Measurements from ENCODE around the gene BMP8A.

DNA sequence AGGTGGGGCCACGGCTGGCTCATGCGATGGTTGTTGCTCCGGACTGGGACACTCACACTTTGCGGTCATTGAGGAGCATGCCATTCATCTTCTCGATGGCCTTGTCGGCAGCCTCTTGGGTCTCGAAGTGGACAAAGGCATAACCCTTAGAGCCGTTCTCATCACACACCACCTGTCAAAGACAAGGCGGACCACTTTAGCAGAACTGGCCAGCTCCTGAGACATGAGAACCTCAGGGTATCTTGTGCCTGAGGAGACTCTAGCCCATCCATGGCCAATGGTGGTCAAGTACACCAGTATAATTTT, 79.7 kb downstream of the BMP8A start:
- TF ChIP-seq, protein P1, sequence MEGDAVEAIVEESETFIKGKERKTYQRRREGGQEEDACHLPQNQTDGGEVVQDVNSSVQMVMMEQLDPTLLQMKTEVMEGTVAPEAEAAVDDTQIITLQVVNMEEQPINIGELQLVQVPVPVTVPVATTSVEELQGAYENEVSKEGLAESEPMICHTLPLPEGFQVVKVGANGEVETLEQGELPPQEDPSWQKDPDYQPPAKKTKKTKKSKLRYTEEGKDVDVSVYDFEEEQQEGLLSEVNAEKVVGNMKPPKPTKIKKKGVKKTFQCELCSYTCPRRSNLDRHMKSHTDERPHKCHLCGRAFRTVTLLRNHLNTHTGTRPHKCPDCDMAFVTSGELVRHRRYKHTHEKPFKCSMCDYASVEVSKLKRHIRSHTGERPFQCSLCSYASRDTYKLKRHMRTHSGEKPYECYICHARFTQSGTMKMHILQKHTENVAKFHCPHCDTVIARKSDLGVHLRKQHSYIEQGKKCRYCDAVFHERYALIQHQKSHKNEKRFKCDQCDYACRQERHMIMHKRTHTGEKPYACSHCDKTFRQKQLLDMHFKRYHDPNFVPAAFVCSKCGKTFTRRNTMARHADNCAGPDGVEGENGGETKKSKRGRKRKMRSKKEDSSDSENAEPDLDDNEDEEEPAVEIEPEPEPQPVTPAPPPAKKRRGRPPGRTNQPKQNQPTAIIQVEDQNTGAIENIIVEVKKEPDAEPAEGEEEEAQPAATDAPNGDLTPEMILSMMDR (IDR thresholded peaks at IDR 0.05): no peak
- TF ChIP-seq POLR2AphosphoS5 (IDR thresholded peaks at IDR 0.05): no peak
- TF ChIP-seq POLR2A (IDR thresholded peaks at IDR 0.05): no peak
